H54 (cell line): ENCODE results near the gene SV2A.

Experiments
- DNase-seq: peaks from one replicate; pipeline ENCODE4 v3.0.0; 2011; ENCODE audit warnings: low spot score, mixed read lengths; ENCODE audit not compliant: insufficient read length
- FAIRE-seq: peaks from 3 replicates; lab custom pipeline; 2011; peaks lifted over from hg19 to GRCh38; lab: Jason Lieb, UNC
- POLR2A ChIP-seq: IDR thresholded peaks from 2 replicates; pipeline ENCODE4 v1.6.1; 2011; ENCODE audit warnings: low read depth, mild to moderate bottlenecking, low read length

The SV2A gene

DNA sequence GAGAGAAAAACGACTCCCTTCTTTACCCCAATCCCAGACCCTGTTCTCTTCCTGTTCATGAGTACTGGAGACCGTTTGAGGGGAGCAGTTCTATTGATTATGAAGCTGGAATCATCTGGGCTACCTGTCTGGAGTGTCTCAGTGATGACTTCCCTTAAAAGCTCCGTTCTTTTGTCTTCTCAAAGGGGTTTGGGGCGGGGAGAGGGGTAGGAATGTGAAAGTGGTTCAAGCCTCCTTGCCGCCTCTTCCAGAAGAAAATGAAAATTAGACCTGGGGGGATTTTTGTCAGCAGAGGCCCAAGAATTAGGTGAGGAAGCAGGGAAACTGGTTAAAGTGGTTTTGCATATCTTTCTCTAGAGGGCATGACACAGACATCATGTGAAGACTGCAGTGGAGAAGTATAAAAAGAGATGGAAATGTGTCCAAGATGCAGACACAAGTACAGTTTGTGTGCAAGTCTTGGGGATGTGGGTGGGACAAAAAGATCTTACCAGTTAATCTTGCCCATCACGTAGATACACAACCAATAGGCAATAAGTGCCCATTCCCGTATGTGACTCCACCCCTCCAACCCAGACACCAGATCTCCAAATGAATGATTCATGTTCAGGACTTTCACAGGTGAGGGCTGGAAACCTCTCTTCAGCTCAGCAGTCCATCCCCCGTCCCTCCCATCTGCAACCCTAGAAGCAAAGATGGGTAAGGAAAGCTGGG lies 19.5 kb upstream of the SV2A start:
- peak; percentile 65 for FAIRE-seq
- DNase-seq = peak; percentile 35

DNA sequence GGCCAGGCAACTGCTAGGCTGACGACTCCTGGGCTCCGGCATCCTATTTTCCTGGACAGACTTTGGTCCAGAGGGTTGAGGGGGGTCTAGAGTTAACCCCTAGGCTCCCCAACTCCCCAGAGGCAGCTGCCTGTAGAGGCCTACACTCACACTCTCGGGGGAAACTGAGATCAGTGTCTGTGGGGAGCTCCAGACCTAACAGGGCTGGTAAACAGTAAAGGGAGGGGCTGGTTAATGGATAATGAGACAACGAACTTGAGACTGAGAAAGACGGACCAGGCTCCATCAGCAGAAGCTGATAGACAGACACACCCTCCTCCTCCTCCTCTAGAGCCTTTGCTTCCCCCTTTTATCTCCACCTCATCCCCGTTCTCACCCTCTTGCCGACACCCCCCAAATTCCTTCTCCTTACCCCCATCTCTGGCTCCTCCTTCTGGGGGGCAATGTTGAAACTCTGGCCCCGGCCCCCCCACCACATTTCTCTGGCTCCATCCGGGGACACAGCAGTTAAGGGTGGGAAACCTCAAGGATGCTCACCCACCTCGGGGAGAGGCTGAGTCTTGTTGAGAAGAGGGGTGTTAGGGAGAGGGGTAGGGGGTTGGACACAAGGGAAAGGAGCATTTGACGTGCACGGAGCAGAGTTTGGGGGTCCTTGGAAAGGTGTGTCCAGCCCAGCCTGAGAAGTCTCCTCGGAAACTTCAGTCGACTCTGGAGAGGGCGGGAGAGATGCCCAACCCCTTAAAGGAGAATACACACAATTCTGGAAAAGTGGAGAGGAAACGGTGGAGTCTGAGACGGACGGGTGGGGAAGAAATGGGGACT lies 18.7 kb upstream of the SV2A start, which contains the start of gene MTMR11:
MTMR11 (minus strand) TSS at position 710 of the 822 bp plus-strand sequence; CDS start at position 478, 232 bp downstream.
- DNase-seq (peak; percentile 50), FAIRE-seq (no peak)
- no peak; the same call in 1 of the 2 replicates for TF ChIP-seq POLR2A

More for the DNA sequence above, 19.5 kb upstream of the SV2A start:
- TF ChIP-seq POLR2A = no peak

DNA sequence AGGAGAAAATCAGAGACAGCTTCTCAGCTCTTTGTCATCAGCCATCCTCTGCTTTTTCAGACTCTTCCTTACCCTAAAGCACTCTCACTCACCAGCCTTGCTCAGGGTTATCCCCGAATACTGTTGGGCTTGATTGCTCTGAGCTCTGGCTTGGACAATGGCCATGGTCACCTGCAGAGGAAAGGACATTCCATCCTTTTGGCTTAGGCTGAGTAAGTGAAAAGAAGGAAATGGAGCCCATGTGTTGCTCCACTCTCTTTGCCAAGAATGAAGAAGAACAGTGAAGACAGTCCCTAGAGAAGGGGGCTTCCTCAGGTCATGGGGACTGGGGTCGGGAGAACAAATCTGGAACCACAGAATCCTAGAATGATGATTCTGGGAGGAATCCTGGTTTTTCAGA lies 16.7 kb upstream of the SV2A start:
- FAIRE-seq (no peak), DNase-seq (no peak)
- TF ChIP-seq POLR2A = no peak

DNA sequence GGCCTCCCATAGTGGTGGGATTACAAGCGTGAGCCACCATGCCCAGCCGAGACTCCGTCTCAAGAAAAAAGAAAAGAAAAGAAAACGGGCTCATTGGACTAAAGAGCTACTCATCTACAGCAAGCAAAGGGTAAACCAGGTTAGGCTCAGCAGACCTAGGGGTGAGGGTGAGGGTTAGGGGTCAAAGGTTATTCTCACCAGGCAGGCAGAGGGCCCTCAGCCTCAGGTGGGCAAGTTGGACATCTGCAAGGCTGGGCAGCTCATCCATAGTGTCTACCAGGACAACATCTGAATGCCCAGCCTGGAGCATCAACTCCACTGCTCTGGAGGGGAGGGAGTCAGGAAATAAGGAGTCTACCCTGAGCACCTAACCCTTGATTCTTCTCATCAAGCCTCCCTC lies 15.6 kb upstream of the SV2A start:
- TF ChIP-seq POLR2A = no peak
- DNase-seq (no peak), FAIRE-seq (no peak)

DNA sequence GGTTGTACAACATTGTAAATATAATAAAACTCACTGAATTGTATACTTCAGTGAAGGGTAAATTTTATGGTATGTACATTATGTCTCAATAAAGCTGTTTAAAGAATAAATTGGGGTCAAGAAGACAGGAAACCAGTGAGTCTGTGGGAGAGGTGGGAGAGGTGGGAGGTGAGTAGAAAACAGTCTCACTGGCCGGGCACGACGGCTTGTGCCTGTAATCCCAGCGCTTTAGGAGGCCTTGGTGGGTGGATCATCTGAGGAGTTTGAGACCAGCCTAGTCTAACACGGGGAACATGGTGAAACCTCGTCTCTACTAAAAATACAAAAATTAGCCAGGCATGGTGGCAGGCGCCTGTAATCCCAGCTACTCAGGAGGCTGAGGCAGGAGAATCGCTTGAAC lies 14.8 kb upstream of the SV2A start:
- TF ChIP-seq POLR2A = no peak
- DNase-seq (no peak), FAIRE-seq (no peak)

DNA sequence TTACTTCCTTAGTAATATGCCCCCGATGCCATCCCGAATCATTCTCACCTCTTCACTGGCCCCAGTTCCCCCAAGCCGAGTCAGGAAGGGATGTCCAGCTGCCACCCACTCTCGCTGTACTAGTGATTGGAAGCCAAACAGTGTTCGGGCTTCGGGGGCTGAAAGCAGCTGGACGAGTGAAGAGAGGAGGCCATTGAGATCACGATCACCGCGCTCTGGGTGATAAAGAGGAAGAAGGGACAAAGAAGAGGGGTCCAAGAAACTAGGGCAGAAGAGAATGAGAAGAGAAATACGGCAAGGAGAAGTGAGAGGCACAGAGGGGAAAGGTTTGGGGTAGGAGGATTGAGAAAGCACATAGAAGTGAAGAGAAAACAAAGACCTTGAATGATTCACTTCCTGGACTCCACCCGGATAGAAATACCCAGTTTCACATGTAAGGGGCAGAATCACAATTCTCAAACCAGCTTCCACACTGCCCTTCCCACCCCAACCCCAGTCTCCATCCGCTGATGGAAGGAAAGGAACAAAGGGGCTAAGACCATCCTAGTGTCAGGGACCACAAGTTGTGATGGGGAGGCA lies 13.7 kb upstream of the SV2A start:
- DNase-seq = peak; percentile 45
- no peak for FAIRE-seq
- TF ChIP-seq POLR2A = no peak

DNA sequence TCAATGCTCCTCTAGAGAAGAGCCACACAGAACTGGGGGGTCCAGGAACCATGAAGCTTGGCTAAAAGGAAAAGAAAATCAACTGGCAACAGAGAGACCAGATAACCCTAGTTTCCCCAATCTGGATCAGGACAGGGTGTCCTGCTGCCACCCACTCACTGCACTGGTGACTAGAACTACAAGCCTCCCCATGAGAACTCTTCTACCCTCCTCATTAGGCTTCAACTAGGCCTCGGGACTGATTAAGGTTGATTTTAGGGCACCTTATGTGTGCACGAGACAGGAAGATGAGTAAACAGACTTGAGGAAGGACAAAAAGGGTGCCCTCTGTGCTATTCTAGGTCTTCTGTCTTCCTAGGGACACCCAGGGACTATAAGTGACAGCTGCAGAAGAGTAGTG lies 12.2 kb upstream of the SV2A start:
- DNase-seq (no peak), FAIRE-seq (no peak)
- TF ChIP-seq POLR2A = no peak

DNA sequence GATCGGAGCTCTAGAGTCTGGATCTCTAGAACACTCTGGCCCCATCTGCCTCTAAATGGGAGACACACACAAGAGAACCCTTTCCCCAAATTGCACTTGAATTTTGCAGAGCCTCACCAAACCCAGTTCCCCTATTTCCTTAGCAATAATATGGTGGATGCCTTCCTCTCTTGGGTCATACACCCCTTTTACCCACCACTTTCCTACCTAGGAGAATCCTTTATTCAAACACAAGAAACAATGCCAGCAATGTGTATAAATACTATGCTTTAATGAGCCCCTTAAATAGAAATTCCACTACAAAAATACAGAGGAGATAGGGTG lies 10.7 kb upstream of the SV2A start:
- no peak for DNase-seq
- FAIRE-seq = no peak

DNA sequence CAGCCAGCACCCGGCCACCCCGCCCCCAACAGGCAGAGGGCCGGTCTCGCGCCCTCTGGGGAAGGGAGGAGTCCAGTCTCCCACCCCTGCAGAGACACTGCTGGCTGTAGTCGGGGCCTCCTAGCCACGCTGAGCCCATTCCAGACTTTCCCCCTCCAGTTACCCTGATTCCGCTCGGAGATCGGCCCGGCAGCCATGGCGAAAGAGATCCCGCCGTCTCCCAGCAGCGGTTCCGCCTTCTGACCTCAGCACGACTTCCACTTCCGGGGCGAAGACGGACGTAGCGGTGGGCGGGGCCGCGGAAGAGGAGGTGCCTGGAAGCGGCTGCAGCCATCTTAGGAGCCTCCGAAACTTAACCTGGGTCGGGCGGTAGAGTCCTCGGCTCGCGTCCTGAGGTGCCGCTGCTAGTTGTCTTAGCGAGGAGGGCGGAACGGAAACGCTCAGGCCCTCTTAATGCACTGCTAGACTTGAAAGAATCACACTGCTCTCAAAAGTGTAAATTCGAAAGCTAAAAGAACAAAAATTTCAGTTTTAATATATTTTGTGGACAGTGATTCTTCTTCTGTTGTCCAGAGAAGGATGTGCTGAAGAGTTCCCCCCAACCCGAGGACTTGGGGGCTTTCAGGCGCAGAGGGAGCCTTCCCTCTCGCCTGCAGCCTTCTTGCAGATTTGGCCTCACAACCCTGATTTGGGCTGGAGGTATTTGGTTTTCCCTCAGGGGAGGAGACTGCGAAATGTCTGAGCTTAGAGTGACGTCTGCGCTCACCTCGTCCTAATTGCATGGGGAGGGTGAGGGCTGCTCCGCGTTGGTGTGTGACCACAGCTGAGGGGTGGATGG lies 10.1 kb upstream of the SV2A start, which contains the start of gene SF3B4:
SF3B4 (minus strand) TSS at position 241 of the 838 bp plus-strand sequence; CDS start at position 197, 44 bp downstream.
- TF ChIP-seq POLR2A = peak; percentile 89
- FAIRE-seq = no peak
- peak; percentile 72 for DNase-seq

More for the DNA sequence above, 10.7 kb upstream of the SV2A start:
- TF ChIP-seq POLR2A = no peak

DNA sequence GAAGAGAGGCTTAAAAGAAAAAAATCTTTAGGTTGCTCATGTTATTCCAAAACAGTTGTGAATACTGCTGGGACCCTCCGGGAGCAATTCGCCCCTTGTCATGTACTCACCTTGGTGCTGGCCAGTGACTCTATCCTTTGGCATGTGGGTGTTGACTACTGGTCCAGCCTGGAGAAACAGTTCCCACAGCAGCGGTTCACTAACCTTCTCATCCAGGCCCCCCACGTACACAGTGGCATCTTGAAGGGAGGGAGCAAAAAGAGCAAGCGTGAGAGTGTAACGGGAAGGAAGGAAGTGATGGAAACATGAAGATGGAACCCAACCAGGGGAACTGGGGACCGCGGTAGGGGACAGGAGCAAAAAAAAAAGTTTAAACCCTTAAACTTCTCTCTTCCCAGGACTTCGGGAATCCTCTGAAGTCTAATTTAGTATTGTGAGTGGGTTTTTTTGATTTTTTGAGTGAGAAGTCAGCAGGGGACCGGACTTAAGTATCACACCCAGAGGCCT lies 9.5 kb upstream of the SV2A start:
- no peak for TF ChIP-seq POLR2A
- FAIRE-seq (no peak), DNase-seq (no peak)

DNA sequence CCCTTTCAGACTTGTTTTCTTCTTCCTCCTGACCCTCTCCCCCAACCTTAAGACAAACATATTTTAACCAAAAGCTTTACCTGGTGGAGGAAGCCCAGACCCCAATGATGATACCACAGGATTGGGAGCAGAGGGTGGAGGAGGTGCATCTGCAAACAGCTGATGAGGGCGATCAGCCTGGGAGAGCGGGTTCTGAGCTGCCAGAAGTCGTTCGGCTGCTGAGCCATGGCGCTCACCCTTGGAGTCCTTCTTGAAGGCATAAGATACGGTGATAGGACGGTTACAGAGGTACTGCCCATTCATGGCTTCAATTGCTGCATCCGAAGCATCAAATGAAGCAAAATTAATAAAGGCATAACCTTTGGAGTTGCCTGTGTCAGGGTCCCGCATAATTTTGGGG lies 8.7 kb upstream of the SV2A start:
- no peak for TF ChIP-seq POLR2A
- no peak for DNase-seq
- no peak for FAIRE-seq

DNA sequence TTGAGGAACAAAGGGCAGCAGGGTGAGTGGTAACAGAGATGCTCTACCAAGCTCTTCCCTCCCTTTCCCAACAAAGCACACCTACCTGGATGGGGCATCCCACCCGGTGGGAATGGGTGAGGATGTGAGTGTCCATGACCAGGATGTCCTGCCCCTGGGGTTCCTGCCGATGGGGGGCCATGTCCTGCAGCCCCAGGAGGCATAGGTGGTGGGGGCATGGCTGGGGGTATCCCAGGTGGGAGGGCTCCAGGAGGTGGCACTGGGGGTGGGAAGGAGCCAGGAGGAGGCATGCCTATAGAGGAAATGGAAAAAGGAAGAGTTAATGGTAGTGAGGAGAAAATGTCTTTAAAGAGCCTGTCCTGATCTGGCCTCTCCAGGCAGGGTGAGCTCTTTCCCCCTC lies 8.1 kb upstream of the SV2A start:
- TF ChIP-seq POLR2A = no peak
- DNase-seq = no peak
- FAIRE-seq = no peak

DNA sequence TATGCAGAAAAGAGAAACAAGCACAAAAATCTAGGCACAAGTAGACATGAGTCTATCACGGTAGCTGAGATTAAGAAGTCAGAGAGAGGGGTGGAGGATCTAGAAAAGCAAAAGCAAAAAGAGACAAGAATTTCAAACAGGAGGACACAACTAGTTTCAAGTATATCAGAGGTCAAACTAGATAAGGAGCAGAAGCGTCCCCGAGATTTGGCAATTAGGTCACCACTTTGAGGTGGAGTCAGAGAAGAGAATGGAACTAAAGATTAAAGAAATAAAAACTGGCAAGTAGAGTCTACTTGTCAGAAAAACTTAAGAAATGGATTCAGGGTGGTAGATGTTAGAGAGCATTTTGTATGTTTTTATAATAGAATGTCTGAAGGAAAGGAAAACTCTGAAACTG lies 7.7 kb upstream of the SV2A start:
- FAIRE-seq (no peak), DNase-seq (no peak)
- TF ChIP-seq POLR2A = no peak
